H9 (cell line): ENCODE data around the gene ANKRD13D. TPM values are rescaled to one million over a fixed set of nuclear protein-coding genes. Genes with fewer than 3 reads are reported as not detected.

ENCODE experiments used
- DNase-seq: peaks from one replicate; pipeline ENCODE4 v3.0.0-alpha.2; 2017
- H2AFZ ChIP-seq: one replicate; pipeline ENCODE4 v1.6.1; 2013; ENCODE audit warnings: mild to moderate bottlenecking, low read length, control low read depth, moderate library complexity
- H2AK5ac ChIP-seq: 2 replicates; pipeline ENCODE4 v1.6.1; 2013; ENCODE audit warnings: low read length, control low read depth, mixed read lengths; ENCODE audit not compliant: insufficient read length
- H2BK120ac ChIP-seq: one replicate; pipeline ENCODE4 v1.6.1; 2013; ENCODE audit warnings: low read depth, mild to moderate bottlenecking, low read length, control low read depth, inconsistent platforms; ENCODE audit not compliant: poor library complexity, severe bottlenecking
- H2BK12ac ChIP-seq: 2 replicates; pipeline ENCODE4 v1.6.1; 2013; ENCODE audit warnings: low read length, control low read depth, mixed read lengths, low read depth; ENCODE audit not compliant: insufficient read length
- H2BK15ac ChIP-seq: 2 replicates; pipeline ENCODE4 v1.6.1; 2013; ENCODE audit warnings: low read depth, low read length, control low read depth
- H2BK20ac ChIP-seq: one replicate; pipeline ENCODE4 v1.6.1; 2013; ENCODE audit warnings: low read depth, mild to moderate bottlenecking, low read length, control low read depth, inconsistent platforms; ENCODE audit not compliant: poor library complexity, severe bottlenecking
- H2BK5ac ChIP-seq: 2 replicates; pipeline ENCODE4 v1.6.1; 2013; ENCODE audit warnings: low read length, control low read depth, mixed read lengths; ENCODE audit not compliant: insufficient read length
- H3K14ac ChIP-seq: 2 replicates; pipeline ENCODE4 v1.6.1; 2013; ENCODE audit warnings: low read length, control low read depth; ENCODE audit not compliant: insufficient read depth
- H3K18ac ChIP-seq: 2 replicates; pipeline ENCODE4 v1.6.1; 2013; ENCODE audit warnings: low read depth, mild to moderate bottlenecking, mixed read lengths, low read length, control low read depth; ENCODE audit not compliant: insufficient read length
- H3K23ac ChIP-seq: 2 replicates; pipeline ENCODE4 v1.6.1; 2013; ENCODE audit warnings: low read length, control low read depth, mixed read lengths, low read depth; ENCODE audit not compliant: insufficient read length
- H3K23me2 ChIP-seq: 2 replicates; pipeline ENCODE4 v1.6.1; 2013; ENCODE audit warnings: low read depth, mild to moderate bottlenecking, mixed read lengths, low read length, control low read depth; ENCODE audit not compliant: insufficient read length, poor library complexity, severe bottlenecking
- H3K27ac ChIP-seq: 2 replicates; pipeline ENCODE4 v1.5.1; 2013; ENCODE audit warnings: low read length, control low read depth, mixed read lengths, low read depth; ENCODE audit not compliant: insufficient read length
- H3K27me3 ChIP-seq: 2 replicates; pipeline ENCODE4 v1.6.1; 2013; ENCODE audit warnings: low read length, control low read depth, inconsistent platforms; ENCODE audit not compliant: insufficient read depth
- H3K4ac ChIP-seq: 2 replicates; pipeline ENCODE4 v1.6.1; 2013; ENCODE audit warnings: low read depth, mild to moderate bottlenecking, control low read depth, inconsistent platforms, low read length, moderate library complexity
- H3K4me1 ChIP-seq: 2 replicates; pipeline ENCODE4 v1.6.1; 2013; ENCODE audit warnings: low read length, control low read depth, inconsistent platforms; ENCODE audit not compliant: insufficient read depth
- H3K4me2 ChIP-seq: 2 replicates; pipeline ENCODE4 v1.6.1; 2013; ENCODE audit warnings: low read length, control low read depth, mixed read lengths; ENCODE audit not compliant: insufficient read length, insufficient read depth
- H3K56ac ChIP-seq: 2 replicates; pipeline ENCODE4 v1.6.1; 2013; ENCODE audit warnings: low read depth, mild to moderate bottlenecking, mixed read lengths, low read length, control low read depth; ENCODE audit not compliant: insufficient read length
- H3K79me1 ChIP-seq: 2 replicates; pipeline ENCODE4 v1.6.1; 2013; ENCODE audit warnings: low read depth, mild to moderate bottlenecking, moderate library complexity, low read length, control low read depth, inconsistent platforms; ENCODE audit not compliant: insufficient read depth, poor library complexity, severe bottlenecking
- H3K79me2 ChIP-seq: 2 replicates; pipeline ENCODE4 v1.6.1; 2013; ENCODE audit warnings: low read length, control low read depth, inconsistent platforms; ENCODE audit not compliant: insufficient read depth
- H3K9ac ChIP-seq: 2 replicates; pipeline ENCODE4 v1.6.1; 2013; ENCODE audit warnings: low read length, control low read depth, mixed read lengths; ENCODE audit not compliant: insufficient read length; ENCODE audit errors: extremely low read depth
- H3K9me3 ChIP-seq: one replicate; pipeline ENCODE4 v1.6.1; 2013; ENCODE audit warnings: low read depth, low read length, inconsistent platforms; ENCODE audit not compliant: control insufficient read depth
- H3T11ph ChIP-seq: one replicate; pipeline ENCODE4 v1.6.1; 2013; ENCODE audit warnings: mild to moderate bottlenecking, low read length, control low read depth, inconsistent platforms
- H4K20me1 ChIP-seq: one replicate; pipeline ENCODE4 v1.6.1; 2013; ENCODE audit not compliant: control insufficient read depth, insufficient read length, insufficient read depth
- H4K5ac ChIP-seq: 2 replicates; pipeline ENCODE4 v1.6.1; 2013; ENCODE audit warnings: low read depth, mild to moderate bottlenecking, mixed read lengths, low read length, control low read depth; ENCODE audit not compliant: insufficient read length
- H4K8ac ChIP-seq: replicated peaks from 2 replicates; pipeline ENCODE4 v1.6.1; 2013; ENCODE audit warnings: low read length, control low read depth, mixed read lengths, low read depth; ENCODE audit not compliant: insufficient read length
- H4K91ac ChIP-seq: 2 replicates; pipeline ENCODE4 v1.6.1; 2013; ENCODE audit warnings: low read depth, mild to moderate bottlenecking, moderate library complexity, mixed read lengths, low read length, control low read depth; ENCODE audit not compliant: insufficient read length
- H3K27ac Mint-ChIP-seq, 3 experiments: 2 replicates in 2 of 3; 3 replicates in 1 of 3; pipeline ENCODE4 v1.8.0; 2020 to 2021; ENCODE audit warnings: mixed read lengths in 3 of 3, mild to moderate bottlenecking in 1 of 3, moderate library complexity in 1 of 3
- H3K27me3 Mint-ChIP-seq: 2 replicates; pipeline ENCODE4 v1.8.0; 2021; ENCODE audit warnings: low read depth, mild to moderate bottlenecking, moderate library complexity, mixed read lengths
- H3K36me3 Mint-ChIP-seq, 3 experiments: 2 replicates in 2 of 3; 3 replicates in 1 of 3; pipeline ENCODE4 v1.8.0; 2020 to 2021; ENCODE audit warnings: low read depth in 3 of 3, mixed read lengths in 3 of 3; ENCODE audit not compliant: insufficient read depth in 1 of 3
- H3K4me1 Mint-ChIP-seq, 2 experiments: 2 replicates each; pipeline ENCODE4 v1.8.0; 2020; ENCODE audit warnings: mixed read lengths in 2 of 2
- H3K4me3 Mint-ChIP-seq, 2 experiments: 2 replicates in 1 of 2; 3 replicates in 1 of 2; pipeline ENCODE4 v1.8.0; 2020 to 2021; ENCODE audit warnings: mild to moderate bottlenecking in 2 of 2, mixed read lengths in 2 of 2, moderate library complexity in 1 of 2
- H3K9me3 Mint-ChIP-seq, 2 experiments: 2 replicates in 1 of 2; 3 replicates in 1 of 2; pipeline ENCODE4 v1.8.0; 2020; ENCODE audit warnings: mild to moderate bottlenecking in 2 of 2, mixed read lengths in 2 of 2, moderate library complexity in 1 of 2
- WGBS: extraction: QIAGEN DNeasy Blood & Tissue Kit; methylation state at CpG from one replicate; pipeline ENCODE4 v1.1.7; 2013; ENCODE audit warnings: missing lambda C conversion rate, low lambda C conversion rate, mixed read lengths; ENCODE audit not compliant: insufficient read length; ENCODE audit errors: extremely low coverage; 5-methylcytosine and 5-hydroxymethylcytosine counted together
- total RNA-seq: library from RNA; stranded (reverse); gene quantifications from 2 replicates; pipeline ENCODE4 v1.2.1, GENCODE V29; 2021
- TF ChIP-seq, protein P1 (sequence below): fragments of 200-600 bp; sonication (generic); conservative IDR thresholded peaks from 3 replicates; pipeline ENCODE4 v1.8.0; 2021; ENCODE audit warnings: antibody characterized with exemption, mild to moderate bottlenecking

Gene ANKRD13D
- total RNA-seq, 1 experiment from 2014 or later = 42.1 TPM

DNA sequence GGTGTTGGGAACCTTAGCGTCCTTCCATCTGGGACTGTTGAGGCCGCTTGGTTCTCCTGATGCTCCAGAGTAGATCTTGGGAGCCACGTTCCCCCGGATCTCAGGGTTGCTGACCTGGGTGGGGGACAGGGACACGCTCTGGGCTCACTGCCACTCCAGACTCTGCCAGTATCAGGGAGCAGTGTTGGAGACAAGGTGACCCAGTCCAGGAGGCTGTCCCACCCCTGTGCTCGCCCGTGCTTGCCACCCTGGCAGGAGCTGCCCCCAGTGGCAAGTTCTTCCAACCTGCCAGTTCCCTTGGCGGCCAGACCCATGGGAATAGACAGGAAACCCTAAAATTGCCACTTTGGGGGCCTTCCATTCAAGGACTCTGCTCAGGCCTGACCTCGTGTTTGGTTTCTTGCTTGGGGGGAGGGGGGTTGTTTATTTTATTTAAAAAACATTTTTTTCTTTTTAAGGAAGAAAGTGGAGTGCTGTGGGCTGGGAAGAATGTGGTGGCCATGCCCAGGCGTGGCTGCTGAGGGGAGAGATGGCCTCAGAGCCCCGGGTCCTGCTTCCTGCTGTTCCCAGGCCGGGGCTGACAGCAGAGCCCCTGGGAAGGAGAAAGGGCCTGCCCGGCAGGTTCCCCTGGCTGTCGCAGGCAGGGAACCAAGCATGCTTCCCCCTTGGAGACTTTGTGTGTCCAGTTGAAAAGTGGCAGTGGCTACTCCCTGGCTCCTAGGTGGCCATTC, 15.7 kb upstream of the ANKRD13D start:
- WGBS = no CpG with 5 or more reads among the region's 14 CpGs
- DNase-seq = no peak

More for the DNA sequence above, 15.7 kb upstream of the ANKRD13D start:
- Histone ChIP-seq H2BK20ac (no peak overlapping the region), H3K23me2 (peaks cover 3% of the 10 kb centered on the region), H4K20me1 (no peaks in the 10 kb centered on the region), H3K27me3 (no peaks in the 10 kb centered on the region), H2AK5ac (no peak overlapping the region), H3K23ac (no peak overlapping the region), H2AFZ (no peak overlapping the region), H4K91ac (no peak overlapping the region), H2BK15ac (no peak overlapping the region), H3K4me1 (peaks cover 14% of the 10 kb centered on the region), H3K4ac (no peak overlapping the region), H3K9me3 (no peaks in the 10 kb centered on the region), H3K4me2 (no peak overlapping the region), H3K27ac (no peak overlapping the region), H3T11ph (no peak overlapping the region), H3K79me1 (no peaks in the 10 kb centered on the region), H3K14ac (no peak overlapping the region; the same call in 1 of the 2 replicates), H2BK120ac (no peak overlapping the region), H3K18ac (no peak overlapping the region), H3K79me2 (peaks cover 9% of the 10 kb centered on the region; the same call in 1 of the 2 replicates), H4K8ac (no peak overlapping the region), H3K56ac (no peak overlapping the region), H2BK5ac (no peak overlapping the region), H3K9ac (no peak overlapping the region), H2BK12ac (no peak overlapping the region), H4K5ac (no peak overlapping the region)
- Mint-ChIP-seq H3K4me1 (peaks cover 37 to 47% of the 10 kb centered on the region in 2 experiments), H3K36me3 (peaks cover 0 to 7% (median 5%) of the 10 kb centered on the region in 3 experiments; a peak in 3 of 7 replicates), H3K9me3 (no peaks in the 10 kb centered on the region), H3K27ac (no peak overlapping the region), H3K4me3 (no peak overlapping the region), H3K27me3 (no peaks in the 10 kb centered on the region)
- TF ChIP-seq, protein P1, sequence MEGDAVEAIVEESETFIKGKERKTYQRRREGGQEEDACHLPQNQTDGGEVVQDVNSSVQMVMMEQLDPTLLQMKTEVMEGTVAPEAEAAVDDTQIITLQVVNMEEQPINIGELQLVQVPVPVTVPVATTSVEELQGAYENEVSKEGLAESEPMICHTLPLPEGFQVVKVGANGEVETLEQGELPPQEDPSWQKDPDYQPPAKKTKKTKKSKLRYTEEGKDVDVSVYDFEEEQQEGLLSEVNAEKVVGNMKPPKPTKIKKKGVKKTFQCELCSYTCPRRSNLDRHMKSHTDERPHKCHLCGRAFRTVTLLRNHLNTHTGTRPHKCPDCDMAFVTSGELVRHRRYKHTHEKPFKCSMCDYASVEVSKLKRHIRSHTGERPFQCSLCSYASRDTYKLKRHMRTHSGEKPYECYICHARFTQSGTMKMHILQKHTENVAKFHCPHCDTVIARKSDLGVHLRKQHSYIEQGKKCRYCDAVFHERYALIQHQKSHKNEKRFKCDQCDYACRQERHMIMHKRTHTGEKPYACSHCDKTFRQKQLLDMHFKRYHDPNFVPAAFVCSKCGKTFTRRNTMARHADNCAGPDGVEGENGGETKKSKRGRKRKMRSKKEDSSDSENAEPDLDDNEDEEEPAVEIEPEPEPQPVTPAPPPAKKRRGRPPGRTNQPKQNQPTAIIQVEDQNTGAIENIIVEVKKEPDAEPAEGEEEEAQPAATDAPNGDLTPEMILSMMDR = no peak
